ENCODE measurements around the gene MAP3K6.

Gene MAP3K6

DNA sequence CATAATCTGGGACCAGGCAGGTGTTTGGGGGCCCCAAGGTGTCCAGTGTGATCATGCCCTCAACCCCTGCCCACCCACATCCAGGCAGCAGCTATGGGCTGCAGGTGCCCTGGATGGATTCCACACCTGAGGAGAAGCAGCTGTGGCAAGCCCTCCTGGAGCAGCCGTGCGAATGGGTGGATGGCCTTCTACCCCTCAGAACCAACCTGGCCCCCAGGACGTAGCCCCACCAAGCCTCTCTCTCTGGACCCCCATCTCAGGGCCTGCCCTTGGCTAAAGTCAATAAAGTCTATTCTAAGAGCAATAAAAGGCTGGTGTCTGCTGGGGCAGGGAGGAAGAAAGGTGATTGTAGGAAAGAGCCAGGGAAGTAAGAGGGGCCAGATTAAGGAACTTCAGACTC lies 13.1 kb downstream of the MAP3K6 start:
- no peak for DNase-seq

DNA sequence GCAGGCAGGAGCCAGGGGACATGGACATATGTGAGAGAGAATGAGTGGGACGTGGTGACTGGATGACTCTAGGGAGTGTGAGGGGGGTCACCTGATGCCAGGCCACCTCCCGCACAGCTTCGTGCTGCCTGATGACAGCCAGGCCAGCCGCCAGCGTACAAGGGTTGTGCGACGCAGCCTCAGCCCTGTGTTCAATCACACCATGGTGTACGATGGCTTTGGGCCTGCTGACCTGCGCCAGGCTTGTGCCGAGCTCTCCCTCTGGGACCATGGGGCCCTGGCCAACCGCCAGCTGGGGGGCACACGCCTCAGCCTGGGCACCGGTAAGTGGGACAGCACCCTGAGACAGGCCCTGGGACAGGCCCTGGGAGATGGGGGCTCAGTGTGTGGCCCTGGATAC lies 13.6 kb downstream of the MAP3K6 start:
- DNase-seq: no peak

DNA sequence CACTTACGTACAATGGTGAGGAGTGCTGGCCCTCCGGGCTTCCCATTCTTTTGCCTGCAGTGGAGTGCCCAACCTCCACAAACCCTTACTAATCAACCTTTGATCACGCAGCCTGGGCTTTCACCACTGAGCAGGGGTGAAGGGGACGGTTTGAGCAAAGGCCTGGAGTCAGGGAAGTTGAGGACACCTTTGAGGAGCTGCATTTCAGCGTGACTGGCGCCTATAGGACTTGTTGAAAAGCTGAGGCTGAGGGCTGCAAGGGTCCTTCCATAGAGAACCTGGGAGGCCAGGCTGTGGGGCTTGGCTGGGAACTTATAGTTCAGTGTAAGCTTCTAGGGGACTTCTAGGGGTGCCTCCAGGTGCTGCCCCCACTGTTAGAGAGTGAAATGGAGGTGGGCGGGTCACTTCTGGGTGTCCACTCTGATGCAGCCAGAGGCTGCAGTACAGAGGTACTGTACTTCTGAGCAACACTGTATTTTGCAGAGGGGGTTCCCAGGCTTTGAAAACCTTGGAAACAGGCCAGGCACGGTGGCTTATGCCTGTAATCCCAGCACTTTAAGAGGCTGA lies 15.1 kb downstream of the MAP3K6 start:
- DNase-seq: no peak

DNA sequence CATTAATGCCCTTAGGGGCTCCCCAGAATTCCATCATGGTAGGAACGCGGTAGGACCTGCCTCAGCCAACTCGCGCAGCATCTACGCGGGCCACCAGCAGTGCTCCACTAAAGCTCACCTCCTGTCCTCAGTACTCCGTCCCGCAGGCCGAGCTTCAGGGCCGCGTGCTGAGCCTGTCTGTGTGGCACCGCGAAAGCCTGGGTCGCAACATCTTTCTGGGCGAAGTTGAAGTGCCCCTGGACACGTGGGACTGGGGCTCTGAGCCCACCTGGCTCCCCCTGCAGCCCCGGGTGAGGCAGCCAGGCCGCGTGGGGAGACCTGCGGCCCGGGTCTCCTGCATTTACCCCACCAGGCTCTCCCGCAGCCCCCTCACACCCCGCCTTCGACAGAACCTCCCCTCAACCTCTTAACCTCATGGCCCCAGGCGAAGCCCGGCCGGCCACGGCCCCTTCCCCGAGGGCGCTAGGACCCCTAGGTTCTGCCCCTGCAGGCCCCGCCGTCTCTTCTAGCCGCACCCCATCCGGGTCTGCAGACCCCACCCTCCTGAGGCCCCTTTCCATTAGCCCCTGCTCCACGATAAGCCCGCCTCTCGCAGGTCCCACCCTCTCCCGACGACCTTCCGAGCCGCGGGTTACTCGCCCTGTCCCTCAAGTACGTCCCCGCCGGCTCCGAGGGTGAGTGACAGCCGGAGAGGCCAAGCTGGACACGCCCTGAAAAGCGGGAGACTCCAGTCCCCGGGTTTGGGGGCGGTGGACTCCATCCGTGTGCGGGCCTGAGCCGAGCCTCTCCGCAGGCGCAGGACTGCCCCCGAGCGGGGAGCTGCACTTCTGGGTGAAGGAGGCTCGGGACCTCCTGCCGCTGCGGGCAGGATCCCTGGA lies 15.9 kb downstream of the MAP3K6 start:
- no peak for DNase-seq

DNA sequence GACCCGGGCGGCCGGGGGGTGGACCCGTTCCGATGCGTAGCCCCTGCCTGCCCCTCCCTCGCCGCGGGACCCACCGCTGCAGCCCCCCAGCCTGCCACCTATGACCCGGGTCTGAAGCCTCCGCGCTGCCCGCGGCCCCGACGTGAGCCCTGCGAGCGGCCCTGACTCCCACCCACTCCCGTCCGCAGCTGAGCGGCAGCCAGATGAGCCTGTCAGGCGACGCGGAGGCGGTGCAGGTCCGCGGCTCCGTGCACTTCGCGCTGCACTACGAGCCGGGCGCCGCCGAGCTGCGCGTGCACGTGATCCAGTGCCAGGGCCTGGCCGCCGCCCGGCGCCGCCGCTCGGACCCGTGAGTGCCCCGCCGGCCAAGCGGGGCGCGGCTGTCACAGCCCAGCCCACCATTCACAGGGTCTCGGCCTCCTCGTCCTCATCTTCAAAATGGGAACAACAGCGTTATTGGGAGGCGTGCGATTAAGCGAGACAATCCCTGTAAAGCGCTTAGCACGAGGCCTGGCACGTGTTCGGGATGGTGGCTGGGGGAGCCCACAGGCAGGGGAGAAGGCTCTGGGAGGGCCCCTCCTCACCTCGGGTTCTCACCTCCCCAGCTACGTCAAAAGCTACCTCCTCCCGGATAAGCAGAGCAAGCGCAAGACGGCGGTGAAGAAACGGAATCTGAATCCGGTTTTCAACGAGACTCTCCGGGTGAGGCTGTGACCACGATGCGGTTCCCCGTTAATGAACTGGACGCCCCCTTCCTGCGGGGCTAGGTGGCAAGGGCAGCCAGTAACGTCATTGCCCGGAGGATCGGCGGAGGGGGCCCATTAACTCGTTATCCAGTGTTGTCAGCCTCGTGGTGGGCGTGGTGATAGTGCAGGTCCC lies 16.7 kb downstream of the MAP3K6 start:
- no peak for DNase-seq

DNA sequence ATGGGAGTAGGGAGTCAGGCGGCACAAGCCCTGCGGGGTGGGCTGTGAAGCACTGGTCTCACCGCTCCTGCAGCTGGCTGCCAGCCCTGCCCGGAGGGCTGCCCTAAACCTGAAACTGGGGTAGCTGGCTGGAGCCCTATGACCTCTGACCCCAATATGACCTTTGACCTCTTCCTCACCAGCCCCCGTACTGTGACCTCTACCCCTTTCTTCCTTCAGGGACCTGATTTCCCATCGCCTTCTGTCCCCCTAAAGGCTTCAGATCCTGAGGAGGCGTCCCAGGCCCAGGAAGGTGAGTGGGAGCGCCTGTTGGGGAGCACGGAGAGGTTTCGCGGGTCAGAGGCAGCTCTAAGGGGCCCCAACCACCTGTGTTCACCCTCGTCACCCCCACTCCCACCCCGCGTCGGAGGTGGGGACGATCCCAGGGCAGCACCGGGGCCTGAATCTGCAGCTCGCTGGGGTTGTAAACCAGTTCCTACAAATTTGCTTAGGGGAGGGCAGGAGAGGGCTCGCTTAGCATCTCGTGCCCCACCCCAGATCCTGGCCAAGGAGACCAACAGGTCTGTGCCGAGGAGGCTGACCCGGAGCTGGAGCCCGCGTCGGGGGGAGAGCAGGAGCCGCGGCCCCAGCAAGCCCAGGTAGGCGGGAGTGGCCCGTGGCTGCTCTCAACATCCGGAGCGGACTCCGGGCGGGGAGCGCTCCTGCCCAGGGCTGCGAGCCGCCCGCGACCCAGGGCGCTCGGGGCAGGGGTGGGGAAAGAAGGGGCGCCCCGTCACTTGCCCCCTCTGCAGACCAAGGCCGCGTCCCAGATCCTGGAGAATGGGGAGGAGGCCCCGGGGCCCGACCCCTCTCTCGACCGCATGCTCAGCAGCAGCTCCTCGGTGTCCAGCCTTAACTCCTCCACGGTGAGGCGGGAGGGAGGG lies 17.6 kb downstream of the MAP3K6 start:
- DNase-seq: peak; percentile 36

DNA sequence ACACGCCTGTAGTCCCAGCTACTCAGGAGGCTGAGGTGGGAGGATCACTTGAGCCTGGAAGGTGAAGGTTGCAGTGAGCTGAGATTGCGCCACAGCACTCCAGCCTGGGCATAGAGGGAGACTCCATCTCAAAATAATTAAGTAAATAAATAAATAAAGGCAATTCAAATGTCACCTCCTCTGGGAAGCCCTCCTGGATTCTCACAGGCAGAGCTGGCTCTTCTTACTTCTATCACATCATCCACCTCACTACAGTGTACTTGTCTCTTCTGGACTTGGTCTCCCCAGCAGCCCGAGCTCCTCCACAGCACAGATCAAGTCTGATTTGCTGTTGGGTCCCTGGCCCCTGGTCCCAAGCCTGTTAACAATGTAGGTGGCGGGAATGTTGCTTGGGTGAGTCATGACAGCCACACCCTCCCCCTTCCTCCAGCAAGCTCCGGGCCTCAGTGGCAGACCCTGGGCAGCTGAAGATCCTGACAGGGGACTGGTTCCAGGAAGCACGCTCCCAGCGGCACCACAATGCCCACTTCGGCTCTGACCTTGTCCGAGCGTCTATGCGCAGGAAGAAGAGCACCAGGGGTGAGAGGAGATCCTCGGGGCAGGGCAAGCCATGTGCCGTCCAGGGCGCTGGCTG lies 19.7 kb downstream of the MAP3K6 start:
- DNase-seq: no peak

DNA sequence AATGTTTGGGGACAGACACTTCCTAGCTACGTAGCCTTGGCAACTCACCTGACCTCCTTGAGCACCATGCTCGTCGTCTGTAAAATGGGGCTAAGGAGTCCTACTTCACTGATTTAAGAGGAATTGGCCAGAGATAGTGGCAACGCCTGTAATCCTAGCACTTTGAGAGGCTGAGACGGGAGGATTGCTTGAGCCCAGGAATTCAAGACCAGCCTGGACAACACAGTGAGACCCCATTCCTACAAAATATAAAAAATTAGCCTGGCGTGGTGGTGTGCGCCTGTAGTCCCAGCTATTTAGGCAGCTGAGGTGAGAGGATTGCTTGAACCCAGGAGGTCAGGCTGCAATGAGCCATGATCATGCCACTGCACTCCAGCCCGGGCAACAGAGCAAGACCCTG lies 20.4 kb downstream of the MAP3K6 start:
- no peak for DNase-seq

DNA sequence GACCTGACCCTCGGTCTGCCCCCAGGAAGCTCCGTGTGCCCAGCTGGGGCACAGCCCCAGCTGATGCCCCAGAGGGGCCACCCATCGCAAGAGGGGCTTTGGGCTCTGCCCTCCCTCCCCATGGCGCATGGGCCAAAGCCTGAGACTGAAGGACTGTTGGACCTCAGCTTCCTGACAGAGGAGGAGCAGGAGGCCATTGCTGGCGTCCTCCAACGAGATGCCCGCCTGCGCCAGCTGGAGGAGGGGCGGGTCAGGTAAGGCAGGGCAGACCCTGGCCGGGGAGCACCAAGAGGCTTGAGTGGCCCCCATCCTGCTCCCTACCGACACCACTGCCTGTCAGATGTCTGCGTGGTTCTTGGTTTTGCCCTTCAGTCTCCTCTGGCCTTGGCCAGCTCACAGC lies 21.5 kb downstream of the MAP3K6 start:
- no peak for DNase-seq

DNA sequence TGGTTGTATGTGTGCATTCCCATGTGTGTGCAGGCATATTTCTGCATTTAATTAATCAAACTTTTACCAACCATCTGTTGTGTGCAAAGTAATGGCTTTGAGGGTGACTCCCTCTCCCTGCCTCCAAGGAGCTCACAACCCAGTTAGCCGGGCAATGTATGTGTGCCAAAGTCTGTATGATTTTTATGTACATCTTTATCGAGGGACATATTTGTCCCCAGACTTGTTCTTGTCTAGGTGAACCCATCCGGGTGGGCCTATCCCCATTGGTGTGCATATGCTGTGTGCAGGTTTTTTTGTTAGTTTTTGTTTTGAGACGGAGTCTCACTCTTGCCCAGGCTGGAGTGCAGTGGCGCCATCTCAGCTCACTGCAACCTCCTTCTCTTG lies 23.1 kb downstream of the MAP3K6 start:
- DNase-seq: no peak

DNA sequence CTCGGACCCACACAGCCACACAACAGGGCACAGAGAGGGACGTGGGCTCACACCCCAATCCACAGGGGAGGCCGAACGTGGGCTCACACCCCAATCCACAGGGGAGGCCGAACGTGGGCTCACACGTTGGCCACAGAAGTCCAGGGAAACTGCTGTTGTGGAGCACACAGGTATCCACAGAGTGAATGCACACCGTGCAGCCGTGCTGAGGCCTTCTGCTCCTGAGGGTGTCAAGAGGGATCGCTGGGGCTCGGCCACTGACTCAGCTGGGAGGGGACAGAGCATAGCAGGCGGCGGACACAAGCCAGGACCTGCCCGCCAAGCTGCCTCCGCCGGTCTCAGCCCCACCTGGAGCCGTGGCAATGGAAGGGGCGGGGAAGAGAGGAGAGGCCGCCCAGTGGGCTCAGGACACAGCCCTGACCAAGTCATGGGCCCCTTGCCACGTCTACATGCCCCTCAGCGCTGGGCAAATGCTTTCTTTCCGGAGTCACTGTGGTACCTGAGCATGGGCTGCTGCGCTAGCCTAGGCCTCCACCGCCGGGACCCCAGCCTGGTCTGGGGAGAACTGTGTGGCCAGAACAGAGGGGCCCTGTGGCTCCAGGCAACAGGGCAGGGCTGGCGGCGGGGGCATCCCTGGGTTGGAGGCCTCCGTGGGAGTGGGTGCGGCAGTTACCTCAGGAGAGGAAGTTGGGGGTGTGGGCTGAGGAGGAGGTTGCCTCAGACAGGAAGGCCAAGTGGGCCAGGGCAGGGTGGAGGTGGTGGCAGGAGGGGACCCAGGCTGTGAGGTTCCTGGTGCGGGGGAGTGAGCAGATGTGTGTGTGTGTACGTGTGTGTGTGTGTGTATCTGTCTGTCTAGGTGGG lies 23.8 kb downstream of the MAP3K6 start:
- peak; percentile 70 for DNase-seq

DNA sequence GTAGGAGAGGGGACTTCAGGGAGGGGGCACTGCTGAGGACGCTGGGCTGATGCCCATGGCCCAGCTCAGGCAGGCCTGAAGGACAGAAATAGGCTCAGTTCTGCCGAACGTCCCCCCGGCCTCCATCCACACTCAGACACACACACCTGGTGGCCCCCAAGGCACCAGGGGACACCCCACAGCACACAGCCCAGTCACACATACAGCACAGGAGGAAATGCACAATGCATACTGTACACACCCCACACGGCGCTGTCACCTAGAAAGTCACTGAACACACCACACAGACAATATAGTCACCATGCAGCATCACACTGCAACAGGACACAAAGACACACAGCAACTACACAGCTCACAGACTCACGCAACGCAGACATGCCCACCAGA lies 24.4 kb downstream of the MAP3K6 start:
- peak; percentile 30 for DNase-seq

DNA sequence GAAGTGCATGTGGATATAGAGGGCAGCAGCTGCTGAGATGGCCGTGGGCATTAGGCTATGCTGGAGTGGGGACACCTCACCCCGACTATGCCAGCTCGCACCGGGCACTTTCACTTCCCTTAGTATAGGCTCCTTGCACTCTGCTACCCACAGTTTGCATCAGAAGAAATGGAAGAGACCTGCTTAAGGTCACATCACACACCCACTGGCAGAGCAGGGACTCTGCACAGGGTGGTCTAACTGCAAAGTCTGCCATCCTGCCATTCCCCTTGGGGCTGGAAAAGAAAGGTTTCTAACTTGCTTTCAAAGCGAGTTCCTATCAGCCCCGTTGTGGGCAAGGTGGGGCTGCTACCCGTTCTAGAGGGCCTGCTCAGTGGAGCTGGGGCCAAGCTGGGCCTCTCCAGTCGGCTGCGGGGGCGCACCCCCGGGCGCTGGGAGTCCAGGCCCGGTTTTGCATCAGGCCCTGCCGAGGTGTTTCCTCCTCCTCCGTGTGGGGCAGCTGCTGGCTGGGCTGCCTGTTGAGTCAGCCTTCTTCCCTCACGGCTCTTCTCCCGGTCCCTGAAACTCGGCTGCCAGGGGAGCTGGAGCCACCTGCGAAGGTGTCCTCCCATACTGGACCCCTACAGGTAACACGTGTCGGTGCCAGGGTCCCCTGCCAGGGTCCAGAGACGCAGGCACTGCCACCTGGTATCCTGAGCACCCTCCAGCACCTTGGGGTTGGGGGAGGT lies 25.1 kb downstream of the MAP3K6 start, which contains the start of gene SYTL1:
Gene SYTL1, plus strand, starts transcription at position 498 of the 728 bp plus-strand sequence. CDS start 3,313 bp downstream, outside the sequence.
- peak; percentile 66 for DNase-seq

DNA sequence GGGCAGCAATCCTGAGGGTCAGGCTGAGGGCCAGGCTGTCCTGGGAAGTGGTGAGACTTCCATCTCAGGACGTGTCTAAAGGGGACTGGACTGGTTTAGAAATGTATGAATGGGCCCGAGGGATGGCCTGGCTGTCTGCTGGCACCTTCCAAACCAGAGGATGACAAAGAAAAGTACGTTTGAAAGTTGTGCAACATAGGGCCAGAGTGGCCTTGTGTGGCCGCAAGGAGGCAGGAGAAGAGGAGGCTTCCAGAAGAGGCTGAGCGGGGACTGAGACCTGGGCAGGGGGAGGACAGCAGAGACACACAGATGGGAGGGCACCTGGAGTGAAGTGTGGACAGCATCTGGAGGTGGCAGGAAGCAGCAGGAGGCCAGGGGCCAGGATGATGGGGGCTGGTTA lies 27.5 kb downstream of the MAP3K6 start:
- DNase-seq: no peak

DNA sequence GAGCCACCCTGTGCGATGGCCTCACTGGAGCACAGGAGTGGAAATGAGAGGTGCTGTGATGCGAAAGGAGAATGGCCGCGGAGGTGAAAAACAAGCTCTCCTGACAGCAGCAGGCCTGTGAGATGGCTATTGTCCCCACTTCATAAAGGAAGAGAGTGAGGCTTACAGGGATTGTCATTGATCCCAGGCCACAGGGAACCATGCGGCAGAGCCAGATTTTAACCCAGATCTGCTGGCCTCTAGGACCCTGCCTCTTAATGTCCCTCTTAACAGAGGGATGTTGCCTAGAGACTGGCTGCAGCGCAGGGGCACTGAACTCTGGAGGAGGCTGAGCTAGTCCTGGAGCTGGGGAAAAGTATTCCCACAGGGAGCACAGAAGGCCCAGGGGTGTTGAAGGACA lies 28.0 kb downstream of the MAP3K6 start:
- no peak for DNase-seq

DNA sequence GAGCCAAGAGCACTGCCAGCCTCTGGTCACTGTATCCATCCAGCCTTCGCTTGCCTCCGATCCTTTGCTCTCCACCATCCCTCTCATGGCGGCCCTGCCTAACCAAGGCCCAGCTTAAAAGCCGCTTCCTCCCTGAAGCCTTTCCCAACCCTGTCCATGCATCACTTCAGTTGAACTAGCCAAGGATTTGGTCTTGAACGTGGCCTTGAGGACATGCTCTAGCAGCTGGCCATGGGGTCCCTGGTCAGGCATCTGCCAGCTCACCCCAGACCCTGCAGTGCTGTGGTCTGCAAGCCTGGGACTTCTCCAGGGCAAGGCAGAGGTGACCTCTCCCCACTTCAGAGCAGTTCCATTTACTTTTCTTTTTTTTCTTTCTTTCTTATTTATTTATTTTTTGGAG lies 30.0 kb downstream of the MAP3K6 start:
- DNase-seq: no peak

DNA sequence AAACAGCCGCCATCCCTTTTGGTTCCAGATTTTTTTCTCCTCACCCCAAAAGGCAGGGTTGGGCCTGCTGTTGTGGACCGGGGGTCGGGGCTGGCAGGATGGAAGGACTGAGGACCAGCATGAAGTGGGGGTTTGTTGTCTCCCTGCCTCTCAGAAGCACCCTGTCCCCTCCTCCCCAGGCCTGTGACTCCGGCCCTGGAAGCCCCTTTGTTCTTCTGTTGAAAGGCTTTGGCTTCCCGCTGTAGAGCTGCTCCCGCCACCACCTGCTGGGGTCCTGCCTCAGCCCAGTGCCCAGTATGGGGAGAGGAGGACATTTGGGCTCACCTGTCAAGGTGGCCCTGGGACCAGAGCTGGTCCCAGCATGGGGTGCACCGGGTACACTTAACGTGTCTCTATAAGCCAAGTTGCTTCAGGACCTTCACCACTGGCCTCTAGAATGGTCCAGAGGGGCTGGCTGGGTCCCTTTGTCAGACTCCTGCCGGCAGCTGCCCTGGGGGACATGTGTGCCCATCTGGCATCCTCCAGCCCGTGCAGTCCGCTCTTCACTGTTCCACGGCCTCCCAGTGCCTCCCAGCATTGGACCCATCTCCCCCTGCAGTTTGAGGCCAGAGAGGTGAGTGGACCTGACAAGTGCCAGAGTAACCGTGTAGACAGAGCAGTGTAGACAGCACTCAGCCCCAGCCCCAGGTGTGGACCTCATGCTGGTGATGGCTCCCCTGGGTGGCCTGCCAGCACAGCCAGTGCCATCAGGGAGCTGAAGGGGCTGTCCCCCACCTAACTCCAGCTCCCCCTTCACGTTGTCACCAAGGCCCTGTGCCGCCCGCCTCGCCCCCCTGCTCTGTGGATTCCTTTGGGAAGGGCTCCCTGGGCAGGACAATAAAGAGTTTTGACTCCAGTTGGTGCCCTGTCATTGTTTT lies 31.0 kb downstream of the MAP3K6 start:
- DNase-seq: no peak

DNA sequence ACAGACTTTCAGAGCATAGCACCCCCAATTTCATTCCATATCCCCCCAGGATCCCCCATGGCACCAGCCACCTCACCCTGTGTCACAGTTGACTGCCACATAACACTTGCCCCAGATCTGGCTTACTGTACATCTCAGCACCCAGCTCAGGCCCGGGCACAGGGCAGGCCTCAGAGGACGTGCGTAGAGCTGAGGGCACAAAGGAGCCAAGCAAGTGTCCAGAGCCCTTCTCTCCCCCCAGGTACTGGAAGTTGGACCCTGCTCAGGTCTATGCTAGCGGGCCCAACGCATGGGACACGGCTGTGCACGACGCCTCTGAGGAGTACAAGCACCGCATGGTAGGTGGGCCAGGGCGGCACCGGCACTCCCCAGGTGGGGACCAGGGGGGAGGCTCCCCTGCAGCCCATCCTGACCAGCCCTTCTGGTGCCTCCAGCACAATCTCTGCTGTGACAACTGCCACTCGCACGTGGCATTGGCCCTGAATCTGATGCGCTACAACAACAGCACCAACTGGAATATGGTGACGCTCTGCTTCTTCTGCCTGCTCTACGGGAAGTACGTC lies 33.0 kb downstream of the MAP3K6 start:
- no peak for DNase-seq
